GM23338 (cell line): ENCODE measurements around the gene PHGDH.

Experiments
- CREB1 ChIP-seq: fragments of 250-450 bp; sonication (Bioruptor Pico); IDR thresholded peaks from 2 replicates; pipeline ENCODE4 v1.5.0; 2020; ENCODE audit warnings: low read depth, mild to moderate bottlenecking, moderate library complexity
- CTCF ChIP-seq, 2 experiments: fragments of 200-600 bp in 1 of 2; sonication (generic) in 1 of 2; conservative IDR thresholded peaks; 2 replicates each; pipeline versions ENCODE4 v1.5.1 to v1.6.1; 2016 to 2017; ENCODE audit warnings: antibody characterized with exemption in 2 of 2, low read depth in 2 of 2, mild to moderate bottlenecking in 2 of 2, moderate library complexity in 1 of 2
- EZH2 ChIP-seq: fragments of 200-600 bp; sonication (generic); IDR thresholded peaks from one replicate; pipeline ENCODE4 v1.8.0; 2017; ENCODE audit warnings: antibody characterized with exemption, mild to moderate bottlenecking, low read depth; ENCODE audit not compliant: unreplicated experiment
- EZH2phosphoT487 ChIP-seq: fragments of 200-600 bp; sonication (generic); IDR thresholded peaks from one replicate; pipeline ENCODE4 v1.8.1; 2018; ENCODE audit warnings: antibody characterized with exemption; ENCODE audit not compliant: unreplicated experiment
- POLR2AphosphoS5 ChIP-seq: IDR thresholded peaks from 2 replicates; pipeline ENCODE4 v1.6.1; 2016; ENCODE audit warnings: antibody characterized with exemption, low read depth

GRCh38 chr1:119768778-119769177 lies 57.0 kb downstream of the PHGDH start, which contains the start of gene HMGCS2:
- no peak for TF ChIP-seq CREB1
- TF ChIP-seq CTCF (conservative IDR thresholded peaks at IDR 0.05; ENCODE audit: low read depth in 2 of 2) = no peak
- no peak for TF ChIP-seq EZH2
- TF ChIP-seq POLR2AphosphoS5 = no peak
- no peak for TF ChIP-seq EZH2phosphoT487
